Right renal pelvis (tissue), 4 donors: ENCODE results near the gene PRPF19. TPM values are rescaled to one million over a fixed set of nuclear protein-coding genes. Genes with fewer than 3 reads are reported as not detected.
"Not testable (repeated sequence)": the region's sequence is repeated elsewhere in the genome, so short reads cannot be mapped to it uniquely, and the experiment has no call there.

Source experiments
- DNase-seq, 4 donors: peaks; one replicate each; pipeline ENCODE4 v3.0.0-alpha.2; 2013; ENCODE audit warnings: low read depth in 4 of 4, low spot score in 3 of 4, missing footprints in 1 of 4
- polyA plus RNA-seq, 4 donors: library from polyadenylated mRNA; unstranded; fragments of 120-200 nt; gene quantifications; one replicate each; pipeline ENCODE4 v1.2.1, GENCODE V29; 2013; ENCODE audit not compliant: insufficient read length in 4 of 4

The PRPF19 gene
- polyA plus RNA-seq, 4 donors = 113 to 136 (median 124) TPM

GRCh38 chr11:60910281-60910687, 3.9 kb upstream of the PRPF19 start:
- DNase-seq = no peak

DNA sequence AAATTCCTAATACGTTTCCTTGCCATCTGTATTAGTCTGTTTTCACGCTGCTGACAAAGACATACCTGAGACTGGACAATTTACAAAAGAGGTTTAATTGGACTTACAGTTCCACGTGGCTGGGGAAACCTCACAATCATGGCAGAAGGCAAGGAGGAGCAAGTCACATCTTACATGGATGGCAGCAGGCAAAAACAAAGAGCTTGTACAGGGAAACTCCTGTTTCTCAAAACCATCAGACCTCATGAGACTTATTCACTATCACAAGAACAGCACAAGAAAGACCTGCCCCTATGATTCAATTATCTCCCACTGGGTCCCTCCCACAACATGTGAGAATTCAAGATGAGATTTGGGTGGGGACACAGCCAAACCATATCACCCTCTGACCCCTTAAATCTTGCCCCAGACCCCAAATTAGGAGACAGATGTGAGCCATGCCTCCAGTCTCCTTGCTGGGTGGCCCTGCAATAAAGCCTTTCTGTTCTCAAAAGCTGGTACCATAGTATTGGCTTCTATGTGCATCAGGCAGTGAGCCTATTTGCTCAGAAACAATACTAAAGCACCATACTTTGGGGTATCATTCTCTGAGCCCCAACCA, 3.4 kb upstream of the PRPF19 start:
- not testable (repeated sequence) for DNase-seq

GRCh38 chr11:60908803-60909202, 2.4 kb upstream of the PRPF19 start:
- no peak for DNase-seq

- no peak for DNase-seq
These were observed 753 bp downstream of the PRPF19 start for GRCh38 chr11:60905551-60906113.

DNA sequence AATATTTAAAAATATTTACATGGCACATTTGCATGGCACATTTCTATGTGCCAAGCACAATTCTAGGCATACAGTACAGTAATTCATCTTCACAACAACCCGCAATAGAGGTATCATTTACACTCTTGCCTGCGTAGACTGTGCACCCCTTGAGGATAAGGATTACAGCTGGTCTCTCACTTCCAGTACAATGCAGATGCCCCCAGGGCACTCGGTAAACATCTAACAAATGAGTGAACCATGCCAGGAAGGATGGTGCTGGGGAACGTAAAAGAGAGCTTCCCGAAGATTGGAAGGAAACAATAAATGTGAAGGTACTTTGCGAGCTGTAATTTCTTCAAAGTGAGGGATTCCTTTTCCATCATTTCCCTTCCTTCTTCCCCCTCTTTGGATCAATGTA, 1.3 kb downstream of the PRPF19 start:
- DNase-seq = no peak

DNA sequence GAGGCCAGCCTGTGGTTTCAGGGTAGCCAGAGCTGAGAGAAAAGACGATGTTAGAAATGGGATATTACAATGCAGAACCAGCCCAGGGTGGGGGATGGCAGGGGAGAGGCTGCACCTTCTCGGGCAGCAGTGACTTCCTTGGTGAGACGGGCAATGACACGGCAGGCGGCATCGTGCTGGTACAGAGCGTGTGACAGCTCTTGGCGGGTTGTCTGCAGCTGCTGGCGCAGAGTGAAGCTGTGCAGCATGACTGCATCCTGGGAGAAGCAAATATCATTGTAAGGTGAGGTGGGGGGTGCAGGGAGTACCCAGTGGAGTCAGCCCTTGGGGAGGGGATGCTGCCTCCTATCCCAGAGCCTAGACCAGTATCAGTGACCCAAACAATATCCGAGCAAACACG, 3.8 kb downstream of the PRPF19 start:
- no peak for DNase-seq

DNA sequence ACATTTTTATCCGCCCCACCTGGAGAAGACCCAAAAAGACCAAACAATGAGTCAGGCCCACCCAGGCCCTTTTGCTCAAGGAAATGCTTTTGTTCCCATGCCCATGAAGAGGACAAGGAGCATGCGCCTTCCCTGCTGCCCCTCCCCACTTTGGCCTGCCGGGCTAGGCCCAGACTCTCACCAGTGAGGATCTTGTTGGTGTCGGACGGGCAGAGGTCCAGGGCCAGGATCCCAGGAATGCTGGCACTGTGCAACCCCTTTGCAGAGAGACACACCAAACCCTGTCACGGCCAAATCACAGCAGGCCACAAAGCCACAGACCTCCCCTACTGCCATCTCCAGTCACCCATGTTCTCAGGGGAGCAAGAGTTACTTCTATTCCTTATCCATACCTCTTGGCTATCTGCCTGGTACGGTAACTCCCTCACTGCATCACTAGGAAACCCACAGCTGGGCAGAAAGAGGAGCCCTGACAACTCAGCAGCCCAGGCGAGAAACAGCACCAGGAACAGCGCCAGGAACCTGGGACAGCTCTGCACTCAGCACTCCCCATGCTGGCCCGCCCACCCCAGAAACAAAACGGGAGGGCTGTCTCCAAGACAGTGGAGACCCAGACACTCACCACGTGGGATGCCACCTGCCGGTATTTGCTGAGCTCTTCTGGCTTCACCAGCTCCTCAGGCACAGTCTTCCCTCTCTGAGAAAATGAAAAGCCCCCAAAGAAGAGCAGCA, 5.5 kb downstream of the PRPF19 start:
- DNase-seq = no peak

GRCh38 chr11:60899977-60900376, 6.4 kb downstream of the PRPF19 start:
- no peak for DNase-seq

DNA sequence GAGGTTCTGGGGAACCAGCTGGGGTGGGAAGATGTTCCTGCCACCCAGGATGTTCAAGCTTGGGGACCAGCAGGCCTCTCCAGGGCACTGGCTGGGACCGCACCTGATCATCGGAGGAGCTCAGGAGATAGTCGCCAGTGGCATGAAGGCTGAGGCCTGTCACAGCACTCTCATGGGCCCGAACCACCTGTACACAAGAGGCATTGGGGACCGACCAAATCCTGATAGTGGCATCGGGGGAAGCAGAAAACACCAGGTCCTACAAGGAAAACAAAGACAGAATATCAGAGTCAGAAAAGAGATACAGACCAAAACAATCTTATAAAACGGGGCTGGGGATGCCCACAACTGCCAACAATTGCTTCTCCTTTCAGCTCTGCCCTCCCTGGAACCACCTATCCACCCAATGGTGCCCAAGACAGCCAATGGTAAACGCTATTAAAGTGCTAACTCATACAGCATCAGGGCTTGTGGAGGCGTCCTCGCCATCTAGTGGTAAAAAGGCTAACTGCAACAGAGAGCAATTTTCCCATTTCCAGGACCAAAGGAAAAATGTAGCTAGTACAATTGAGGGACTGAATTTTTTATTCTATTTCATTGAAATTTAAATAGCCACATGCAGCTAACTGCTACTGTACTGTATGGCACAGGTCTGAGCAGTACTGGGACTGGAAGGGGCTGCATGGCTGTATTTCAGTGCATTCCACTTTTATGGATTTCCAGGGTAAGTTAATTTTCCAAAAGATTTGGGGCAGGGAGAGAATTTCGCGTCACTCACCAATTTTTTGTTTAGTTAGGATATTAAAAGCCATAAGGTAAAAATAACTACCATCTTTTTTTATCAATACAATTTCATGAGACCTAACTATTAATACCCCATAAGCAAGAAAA, 7.1 kb downstream of the PRPF19 start:
- peak in 1 of 4 donors; percentile 55 for DNase-seq

DNA sequence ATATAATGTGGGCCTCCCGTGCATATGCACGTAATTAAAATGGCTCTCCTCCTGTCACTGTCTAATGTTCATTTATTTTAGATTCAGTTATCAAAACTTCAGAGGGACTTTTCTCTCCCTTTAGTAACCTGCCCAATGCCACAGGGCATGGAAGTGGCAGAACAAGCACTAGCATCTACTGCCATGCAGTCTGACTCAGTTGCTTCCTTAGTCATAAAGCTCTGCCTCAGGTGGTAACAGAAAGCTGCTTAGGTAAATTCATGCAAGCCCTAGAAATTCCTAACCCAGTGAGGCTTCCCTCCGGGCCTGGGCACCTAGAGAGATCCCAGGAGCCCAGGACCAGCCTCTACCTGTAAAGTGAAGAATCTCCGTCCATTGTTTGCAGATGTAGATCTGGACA, 8.9 kb downstream of the PRPF19 start:
- DNase-seq = no peak

- no peak for DNase-seq
These were observed 10.7 kb downstream of the PRPF19 start for GRCh38 chr11:60895687-60896086.

DNA sequence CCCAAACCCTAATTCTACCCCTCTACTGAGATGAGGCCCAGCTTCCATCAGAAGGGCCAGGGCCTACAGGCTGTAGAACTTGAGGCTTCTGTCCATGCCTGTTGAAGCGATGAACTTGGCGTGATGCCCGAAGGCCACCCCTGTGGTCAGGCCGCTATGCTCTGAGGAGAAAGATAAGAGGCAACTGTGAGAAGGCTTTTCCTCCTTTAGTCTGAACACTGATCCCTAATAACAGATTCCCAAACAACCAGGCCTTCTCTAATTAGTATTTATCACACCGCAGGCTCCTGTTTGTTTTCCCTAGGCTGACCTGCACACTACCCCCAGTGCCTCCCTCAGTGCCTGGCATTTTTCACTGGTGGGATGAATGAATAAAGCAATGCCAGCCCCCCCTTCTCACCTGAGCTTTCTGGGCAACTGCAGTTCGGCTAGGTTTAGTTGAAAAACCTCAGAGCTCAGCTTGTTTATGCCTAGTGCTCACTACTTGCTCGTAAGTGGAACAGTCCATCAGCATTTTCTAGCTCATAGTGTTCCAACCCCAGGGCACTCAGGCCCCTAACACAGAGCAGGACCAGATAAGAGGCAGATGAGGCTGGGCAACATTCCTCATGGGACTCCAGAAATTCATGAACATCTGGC, 15.2 kb downstream of the PRPF19 start:
- DNase-seq = no peak

GRCh38 chr11:60890696-60891095, 15.7 kb downstream of the PRPF19 start:
- DNase-seq = no peak

DNA sequence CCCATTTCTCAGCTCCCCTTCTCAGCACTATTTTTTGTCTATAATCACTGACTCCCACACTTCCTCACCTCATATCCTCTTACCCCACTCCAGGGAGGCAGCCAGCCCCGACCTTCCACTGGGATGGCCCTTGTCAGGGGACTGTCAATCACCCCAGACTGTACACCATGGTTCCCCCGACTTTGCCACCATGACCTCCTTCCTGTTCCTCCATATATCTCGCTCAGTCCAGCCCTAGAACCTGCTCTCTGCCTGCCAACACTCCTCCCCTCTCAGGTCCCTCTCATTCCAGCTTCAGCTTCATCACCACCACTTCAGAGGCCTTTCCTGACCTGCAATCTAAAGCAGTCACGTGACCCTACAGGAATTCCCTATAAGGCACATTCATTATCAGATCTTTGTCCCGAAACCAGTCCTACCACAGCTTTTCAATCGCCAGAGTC, 16.5 kb downstream of the PRPF19 start:
- DNase-seq = no peak

GRCh38 chr11:60887556-60887955, 18.8 kb downstream of the PRPF19 start:
- no peak for DNase-seq

DNA sequence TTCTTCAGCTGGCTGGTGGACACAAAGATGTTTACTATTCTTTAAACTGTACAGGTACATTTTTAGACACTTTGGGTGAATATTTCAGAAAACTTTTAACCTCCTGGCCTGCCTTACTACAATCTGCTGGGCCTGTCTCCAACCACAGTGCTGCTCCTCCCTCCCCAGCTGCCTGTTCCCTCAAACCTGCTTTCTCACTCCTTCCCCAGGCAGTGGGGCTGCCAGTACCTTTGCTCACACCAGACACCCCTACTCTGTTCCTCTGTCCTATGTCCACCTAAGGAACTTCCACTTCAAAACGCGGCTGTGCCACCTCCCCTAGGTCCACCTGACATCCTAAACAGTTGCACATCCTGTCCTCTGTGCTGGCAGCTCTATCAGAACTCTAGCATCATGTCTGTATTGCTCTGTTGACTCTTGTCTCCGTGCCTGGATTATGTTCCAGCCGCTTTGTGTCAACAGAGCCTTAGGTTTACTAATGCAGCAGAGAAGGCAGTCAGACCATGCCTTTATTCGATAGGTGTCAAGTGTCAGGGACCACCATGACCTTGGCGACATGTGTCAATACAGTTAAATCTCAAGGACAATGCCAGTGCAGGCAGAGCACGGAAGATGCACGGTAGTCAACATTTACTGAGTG, 25.6 kb downstream of the PRPF19 start:
- no peak for DNase-seq

- DNase-seq = no peak
These were observed 26.3 kb downstream of the PRPF19 start for GRCh38 chr11:60879971-60880588.

DNA sequence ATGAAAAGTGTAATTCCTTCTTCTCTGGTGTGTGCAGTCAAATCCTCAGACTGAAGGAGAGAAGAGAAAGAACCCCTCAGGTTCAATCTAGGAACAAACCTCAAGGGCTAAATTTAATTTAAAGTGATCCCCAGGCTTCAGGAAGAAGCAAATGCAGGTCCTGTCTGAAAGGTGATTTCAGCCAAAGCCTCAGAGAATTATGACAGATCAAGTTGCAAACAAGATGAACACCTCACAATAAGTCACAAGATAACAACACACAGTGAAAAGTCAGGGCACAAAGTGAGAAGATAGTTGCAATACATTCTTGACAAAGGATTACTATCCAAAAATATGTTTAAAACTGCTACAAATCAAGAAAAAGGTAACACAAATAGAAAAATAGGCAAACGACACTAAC, 27.3 kb downstream of the PRPF19 start:
- DNase-seq = no peak

GRCh38 chr11:60878245-60879101, 27.9 kb downstream of the PRPF19 start:
- no peak for DNase-seq
